IMR-90 (cell line): Measurements from ENCODE around the gene MND1. TPM values are rescaled to one million over a fixed set of nuclear protein-coding genes. Genes with fewer than 3 reads are reported as not detected.

Experiments used
- ATAC-seq: fragments of 200-7000 bp; cut with Tn5 transposase; 2 replicates; pipeline ENCODE4 v1.9.1; 2020; ENCODE audit warnings: low read depth, mild to moderate bottlenecking, moderate library complexity
- BruUV-seq: library from RNA; stranded (reverse); fragments of 400-500 nt; replicated peaks from 2 replicates; lab custom pipeline; 2021; lab: Mats Ljungman, UMichigan
- CTCF ChIA-PET: fragments of 300-600 bp; formaldehyde crosslinking; extraction: SDS; loops from one replicate; lab custom pipeline; 2021; ENCODE audit warnings: antibody characterized with exemption; lab: Yijun Ruan, JAX
- POLR2A ChIA-PET: fragments of 300-600 bp; sonication (Branson Sonifier 250); formaldehyde crosslinking; loops from one replicate; lab custom pipeline; 2022; ENCODE audit warnings: antibody characterized with exemption; ENCODE audit not compliant: unreplicated experiment; lab: Charles Lee
- DNase-seq: peaks from one replicate; pipeline ENCODE4 v3.0.0; 2013
- H2AFZ ChIP-seq: replicated peaks from 2 replicates; pipeline ENCODE3; 2013; ENCODE audit warnings: low read length, mild to moderate bottlenecking; ENCODE audit not compliant: poor library complexity
- H2AK5ac ChIP-seq: 2 replicates; pipeline ENCODE4 v1.6.1; 2013; ENCODE audit warnings: low read depth, low read length, inconsistent platforms
- H2AK9ac ChIP-seq: replicated peaks from 2 replicates; pipeline ENCODE3; 2013; ENCODE audit warnings: mild to moderate bottlenecking, low read depth, low read length, moderate library complexity; ENCODE audit not compliant: poor library complexity
- H2BK120ac ChIP-seq: 2 replicates; pipeline ENCODE4 v1.6.1; 2013; ENCODE audit warnings: low read depth, low read length, inconsistent platforms
- H2BK15ac ChIP-seq: 3 replicates; pipeline ENCODE4 v1.6.1; 2013; ENCODE audit warnings: low read depth, low read length, inconsistent platforms
- H2BK20ac ChIP-seq: 2 replicates; pipeline ENCODE4 v1.6.1; 2013; ENCODE audit warnings: low read depth, mild to moderate bottlenecking, inconsistent platforms, low read length, moderate library complexity
- H2BK5ac ChIP-seq: 2 replicates; pipeline ENCODE4 v1.6.1; 2013; ENCODE audit warnings: mild to moderate bottlenecking, low read depth, low read length, inconsistent platforms; ENCODE audit not compliant: poor library complexity, severe bottlenecking
- H3K14ac ChIP-seq: replicated peaks from 2 replicates; pipeline ENCODE4 v1.6.1; 2013; ENCODE audit warnings: low read depth, low read length, inconsistent platforms
- H3K18ac ChIP-seq: 2 replicates; pipeline ENCODE4 v1.6.1; 2013; ENCODE audit warnings: low read depth, low read length, control low read depth
- H3K23ac ChIP-seq: 2 replicates; pipeline ENCODE4 v1.6.1; 2013; ENCODE audit warnings: low read depth, low read length, inconsistent platforms
- H3K27ac ChIP-seq: 2 replicates; pipeline ENCODE4 v1.5.1; 2013; ENCODE audit warnings: mild to moderate bottlenecking, control low read depth, low read length; ENCODE audit not compliant: insufficient read depth
- H3K27me3 ChIP-seq: 2 replicates; pipeline ENCODE4 v1.6.1; 2013; ENCODE audit warnings: low read length; ENCODE audit not compliant: control insufficient read depth, insufficient read depth
- H3K36me3 ChIP-seq: 2 replicates; pipeline ENCODE4 v1.6.1; 2013; ENCODE audit warnings: low read length, mixed read lengths; ENCODE audit not compliant: control insufficient read depth, insufficient read depth
- H3K4ac ChIP-seq: 2 replicates; pipeline ENCODE4 v1.6.1; 2013; ENCODE audit warnings: low read depth, low read length, inconsistent platforms
- H3K4me1 ChIP-seq: 2 replicates; pipeline ENCODE4 v1.6.1; 2013; ENCODE audit warnings: low read length, mixed read lengths; ENCODE audit not compliant: control insufficient read depth, insufficient read depth
- H3K4me2 ChIP-seq: 2 replicates; pipeline ENCODE4 v1.6.1; 2013; ENCODE audit warnings: low read depth, mild to moderate bottlenecking, control low read depth, low read length, moderate library complexity
- H3K4me3 ChIP-seq: 2 replicates; pipeline ENCODE4 v1.5.1; 2013; ENCODE audit warnings: low read depth, mild to moderate bottlenecking, control low read depth, low read length, moderate library complexity; ENCODE audit not compliant: insufficient read depth
- H3K56ac ChIP-seq: 2 replicates; pipeline ENCODE4 v1.6.1; 2013; ENCODE audit warnings: low read length, inconsistent platforms; ENCODE audit not compliant: insufficient read depth; ENCODE audit errors: extremely low read depth
- H3K79me1 ChIP-seq, 2 experiments: 2 replicates each; pipeline ENCODE4 v1.6.1; 2013; ENCODE audit warnings: low read length in 2 of 2, inconsistent platforms in 1 of 2, low read depth in 1 of 2
- H3K9ac ChIP-seq: 2 replicates; pipeline ENCODE4 v1.6.1; 2013; ENCODE audit warnings: low read depth, low read length, control low read depth
- H3K9me1 ChIP-seq: 2 replicates; pipeline ENCODE4 v1.6.1; 2013; ENCODE audit warnings: low read length, inconsistent platforms; ENCODE audit not compliant: insufficient read depth
- H3K9me3 ChIP-seq: 2 replicates; pipeline ENCODE4 v1.6.1; 2013; ENCODE audit warnings: low read length; ENCODE audit not compliant: control insufficient read depth, insufficient read depth
- H4K20me1 ChIP-seq: 2 replicates; pipeline ENCODE4 v1.6.1; 2013; ENCODE audit warnings: low read length, inconsistent platforms; ENCODE audit not compliant: insufficient read depth
- H4K5ac ChIP-seq: 2 replicates; pipeline ENCODE4 v1.6.1; 2013; ENCODE audit warnings: mild to moderate bottlenecking, low read depth, low read length, control low read depth
- H4K8ac ChIP-seq, 2 experiments: 2 replicates each; pipeline ENCODE4 v1.6.1; 2013; ENCODE audit warnings: low read depth in 2 of 2, low read length in 2 of 2, control low read depth in 1 of 2, inconsistent platforms in 1 of 2
- H4K91ac ChIP-seq: 2 replicates; pipeline ENCODE4 v1.6.1; 2013; ENCODE audit warnings: low read depth, low read length, inconsistent platforms; ENCODE audit not compliant: insufficient read depth
- BHLHE40 ChIP-seq: fragments of 150-350 bp; IDR thresholded peaks from 2 replicates; pipeline ENCODE4 v1.6.1; 2016; ENCODE audit warnings: mild to moderate bottlenecking, low read depth, low read length
- CHD1 ChIP-seq: IDR thresholded peaks from 2 replicates; pipeline ENCODE4 v1.6.1; 2012; ENCODE audit warnings: low read depth, low read length, improper control_type of control experiment
- FOS ChIP-seq: fragments of 150-350 bp; IDR thresholded peaks from 2 replicates; pipeline ENCODE4 v1.6.1; 2016; ENCODE audit warnings: low read depth, low read length
- MAFK ChIP-seq: IDR thresholded peaks from 2 replicates; pipeline ENCODE4 v1.6.1; 2012; ENCODE audit warnings: low read depth, low read length, improper control_type of control experiment
- MAZ ChIP-seq: IDR thresholded peaks from 2 replicates; pipeline ENCODE4 v1.6.1; 2012; ENCODE audit warnings: low read depth, mild to moderate bottlenecking, low read length, improper control_type of control experiment, moderate library complexity, borderline replicate concordance
- MXI1 ChIP-seq: IDR thresholded peaks from 2 replicates; pipeline ENCODE4 v1.6.1; 2012; ENCODE audit warnings: low read depth, mild to moderate bottlenecking, low read length, moderate library complexity, borderline replicate concordance
- NFE2L2 ChIP-seq: fragments of 150-350 bp; IDR thresholded peaks from 2 replicates; pipeline ENCODE4 v1.6.1; 2016; ENCODE audit warnings: low read depth, mild to moderate bottlenecking, low read length
- POLR2A ChIP-seq: IDR thresholded peaks from 2 replicates; pipeline ENCODE4 v1.6.1; 2012; ENCODE audit warnings: mild to moderate bottlenecking, low read depth, low read length
- RAD21 ChIP-seq: IDR thresholded peaks from 2 replicates; pipeline ENCODE4 v1.6.1; 2012; ENCODE audit warnings: low read length, improper control_type of control experiment
- RCOR1 ChIP-seq: IDR thresholded peaks from 2 replicates; pipeline ENCODE4 v1.6.1; 2012; ENCODE audit warnings: mild to moderate bottlenecking, low read length, improper control_type of control experiment; ENCODE audit not compliant: insufficient replicate concordance
- SMC3 ChIP-seq: fragments of 150-350 bp; IDR thresholded peaks from 2 replicates; pipeline ENCODE4 v1.6.1; 2016; ENCODE audit warnings: low read depth, mild to moderate bottlenecking, antibody characterized with exemption, low read length, moderate library complexity
- WGBS, 2 experiments: methylation state at CpG; one replicate each; pipeline versions ENCODE4 v1.1.5 to v1.1.7; 2013; ENCODE audit warnings: missing lambda C conversion rate in 2 of 2; ENCODE audit not compliant: insufficient read length in 1 of 2; ENCODE audit errors: extremely low coverage in 2 of 2; 5-methylcytosine and 5-hydroxymethylcytosine counted together
- dilution Hi-C: fragments of 300-500 bp; cut with HindIII; formaldehyde crosslinking; loops from one replicate; pipeline ENCODE4 v1.14.3; 2018; ENCODE audit warnings: low sequenced_read_pairs; ENCODE audit not compliant: unreplicated experiment
- in situ Hi-C: fragments of 300-500 bp; cut with MboI; formaldehyde crosslinking; loops from 3 replicates; pipeline ENCODE4 v1.14.3; 2019; ENCODE audit warnings: low sequenced_read_pairs, inconsistent platforms, mixed read lengths
- intact Hi-C: fragments of 100-400 bp; cut with micrococcal nuclease; formaldehyde crosslinking; loops from 2 replicates; pipeline ENCODE4 v1.10.0; 2022
- polyA plus RNA-seq, 3 experiments: library from polyadenylated mRNA; depleted of rRNA; stranded (reverse); fragments of >200 nt; gene quantifications; 2 replicates each; pipeline ENCODE4 v1.2.3, GENCODE V29; 2012; ENCODE audit warnings: low replicate concordance in 1 of 3
- total RNA-seq: library from RNA; depleted of rRNA; stranded (reverse); fragments of >200 nt; gene quantifications from 2 replicates; pipeline ENCODE4 v1.2.3, GENCODE V29; 2012
- TF ChIP-seq, protein P1 (sequence below): fragments of 150-350 bp; IDR thresholded peaks from 2 replicates; pipeline ENCODE4 v1.6.1; 2017; ENCODE audit warnings: mild to moderate bottlenecking, antibody characterized with exemption, low read length, low read depth
- TF ChIP-seq, protein P2 (sequence below): fragments of 150-350 bp; IDR thresholded peaks from 2 replicates; pipeline ENCODE4 v1.6.1; 2016; ENCODE audit warnings: low read depth, mild to moderate bottlenecking, low read length, moderate library complexity, borderline replicate concordance
- TF ChIP-seq, protein P3 (sequence below): conservative IDR thresholded peaks from 2 replicates; pipeline ENCODE4 v1.5.1; 2012; ENCODE audit warnings: mild to moderate bottlenecking, low read depth, low read length, improper control_type of control experiment

The MND1 gene
- total and polyA plus RNA-seq, 2 of the 4 experiments (the other 2 are of a cell fraction): 0.36 to 3.5 TPM

DNA sequence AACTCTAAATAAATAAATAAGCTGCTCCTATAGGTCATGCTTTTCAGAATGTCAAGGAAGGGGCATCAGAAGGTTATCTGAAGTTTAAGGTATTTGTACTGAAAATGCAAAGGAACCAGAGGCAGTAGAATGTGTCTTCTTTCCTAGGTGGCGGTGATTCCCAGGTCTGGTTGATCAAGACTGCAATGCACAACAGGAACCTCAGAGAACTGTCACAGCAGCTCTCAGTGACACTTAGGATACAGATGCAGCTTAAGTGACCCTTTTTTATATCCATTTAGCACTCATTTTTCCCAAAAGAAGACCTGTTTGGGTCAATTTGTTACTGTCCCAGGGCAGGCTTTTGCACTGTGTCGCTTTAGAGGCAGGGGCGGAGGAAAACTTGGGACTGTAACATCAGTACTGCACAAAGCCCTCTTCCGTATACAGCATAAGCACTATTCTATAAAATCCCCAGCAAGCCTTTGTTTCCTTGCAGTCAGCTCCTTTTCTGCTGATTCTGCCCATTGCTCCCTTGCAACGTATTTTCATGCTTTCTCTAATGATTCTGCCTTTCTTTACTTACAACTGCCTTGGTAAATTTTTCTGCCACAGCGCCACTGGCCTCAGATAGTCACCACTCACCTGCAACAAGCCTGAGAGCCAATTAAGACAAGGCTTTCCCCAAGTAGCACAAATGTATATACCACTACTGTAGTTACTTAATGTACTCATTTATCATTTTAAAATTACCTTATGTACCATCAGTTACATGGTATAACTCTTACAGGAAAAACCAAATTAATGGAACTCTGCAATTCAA, 1.5 kb upstream of the MND1 start:
- peaks cover 6% of the 10 kb centered on the region; the same call in 1 of the 2 replicates for H3K9me1 ChIP-seq
- no peak overlapping the region for H2AK9ac ChIP-seq
- no peak overlapping the region for H2AFZ ChIP-seq
- H3K23ac ChIP-seq: no peak overlapping the region
- intact Hi-C loops (no loop called here), dilution Hi-C loops (no loop called here), in situ Hi-C loops (no loop called here)
- no peak overlapping the region for H3K4ac ChIP-seq
- BruUV-seq: no TSS peak
- no peak overlapping the region for H3K27ac ChIP-seq
- H3K79me1 ChIP-seq: peaks cover 9 to 23% of the 10 kb centered on the region in 2 experiments; a peak in 3 of 4 replicates
- no peaks in the 10 kb centered on the region for H3K27me3 ChIP-seq
- no peak overlapping the region for H2BK15ac ChIP-seq
- H2BK120ac ChIP-seq: no peak overlapping the region
- no peak for DNase-seq
- no peak overlapping the region for H3K14ac ChIP-seq
- no peak overlapping the region for H3K4me3 ChIP-seq
- ChIA-PET POLR2A (no interaction called here), CTCF (interaction anchor here (0.6 to 1.1 kb wide), 2 partner anchors 200 to 239 kb away, joined by 3 read pairs; no protein-coding TSS in a partner anchor)
- H4K91ac ChIP-seq: no peak overlapping the region
- no peak overlapping the region for H2BK5ac ChIP-seq
- H3K4me1 ChIP-seq: peaks cover 2% of the 10 kb centered on the region; the same call in 1 of the 2 replicates
- H3K36me3 ChIP-seq: peaks cover 2% of the 10 kb centered on the region; the same call in 1 of the 2 replicates
- WGBS, 2 experiments: 100% methylated on average over 2 of the region's 6 CpGs; no CpG with 5 or more reads in 1 of the 2 experiments
- H4K5ac ChIP-seq: no peak overlapping the region
- H2BK20ac ChIP-seq: no peak overlapping the region
- H3K4me2 ChIP-seq: no peak overlapping the region
- H3K18ac ChIP-seq: no peak overlapping the region
- H3K9me3 ChIP-seq: no peaks in the 10 kb centered on the region
- H3K9ac ChIP-seq: no peak overlapping the region
- TF ChIP-seq BHLHE40: no peak
- TF ChIP-seq MAZ: no peak
- TF ChIP-seq FOS: no peak
- TF ChIP-seq, protein P1, sequence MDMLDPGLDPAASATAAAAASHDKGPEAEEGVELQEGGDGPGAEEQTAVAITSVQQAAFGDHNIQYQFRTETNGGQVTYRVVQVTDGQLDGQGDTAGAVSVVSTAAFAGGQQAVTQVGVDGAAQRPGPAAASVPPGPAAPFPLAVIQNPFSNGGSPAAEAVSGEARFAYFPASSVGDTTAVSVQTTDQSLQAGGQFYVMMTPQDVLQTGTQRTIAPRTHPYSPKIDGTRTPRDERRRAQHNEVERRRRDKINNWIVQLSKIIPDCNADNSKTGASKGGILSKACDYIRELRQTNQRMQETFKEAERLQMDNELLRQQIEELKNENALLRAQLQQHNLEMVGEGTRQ: no peak
- TF ChIP-seq RAD21: no peak
- no peak for TF ChIP-seq SMC3
- TF ChIP-seq, protein P2, sequence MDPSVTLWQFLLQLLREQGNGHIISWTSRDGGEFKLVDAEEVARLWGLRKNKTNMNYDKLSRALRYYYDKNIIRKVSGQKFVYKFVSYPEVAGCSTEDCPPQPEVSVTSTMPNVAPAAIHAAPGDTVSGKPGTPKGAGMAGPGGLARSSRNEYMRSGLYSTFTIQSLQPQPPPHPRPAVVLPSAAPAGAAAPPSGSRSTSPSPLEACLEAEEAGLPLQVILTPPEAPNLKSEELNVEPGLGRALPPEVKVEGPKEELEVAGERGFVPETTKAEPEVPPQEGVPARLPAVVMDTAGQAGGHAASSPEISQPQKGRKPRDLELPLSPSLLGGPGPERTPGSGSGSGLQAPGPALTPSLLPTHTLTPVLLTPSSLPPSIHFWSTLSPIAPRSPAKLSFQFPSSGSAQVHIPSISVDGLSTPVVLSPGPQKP: no peak
- no peak for TF ChIP-seq NFE2L2
- TF ChIP-seq POLR2A: no peak
- TF ChIP-seq RCOR1: no peak
- no peak for TF ChIP-seq MAFK
- TF ChIP-seq CHD1: no peak
- TF ChIP-seq MXI1: no peak
- TF ChIP-seq, protein P3, sequence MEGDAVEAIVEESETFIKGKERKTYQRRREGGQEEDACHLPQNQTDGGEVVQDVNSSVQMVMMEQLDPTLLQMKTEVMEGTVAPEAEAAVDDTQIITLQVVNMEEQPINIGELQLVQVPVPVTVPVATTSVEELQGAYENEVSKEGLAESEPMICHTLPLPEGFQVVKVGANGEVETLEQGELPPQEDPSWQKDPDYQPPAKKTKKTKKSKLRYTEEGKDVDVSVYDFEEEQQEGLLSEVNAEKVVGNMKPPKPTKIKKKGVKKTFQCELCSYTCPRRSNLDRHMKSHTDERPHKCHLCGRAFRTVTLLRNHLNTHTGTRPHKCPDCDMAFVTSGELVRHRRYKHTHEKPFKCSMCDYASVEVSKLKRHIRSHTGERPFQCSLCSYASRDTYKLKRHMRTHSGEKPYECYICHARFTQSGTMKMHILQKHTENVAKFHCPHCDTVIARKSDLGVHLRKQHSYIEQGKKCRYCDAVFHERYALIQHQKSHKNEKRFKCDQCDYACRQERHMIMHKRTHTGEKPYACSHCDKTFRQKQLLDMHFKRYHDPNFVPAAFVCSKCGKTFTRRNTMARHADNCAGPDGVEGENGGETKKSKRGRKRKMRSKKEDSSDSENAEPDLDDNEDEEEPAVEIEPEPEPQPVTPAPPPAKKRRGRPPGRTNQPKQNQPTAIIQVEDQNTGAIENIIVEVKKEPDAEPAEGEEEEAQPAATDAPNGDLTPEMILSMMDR: no peak
- H2AK5ac ChIP-seq: no peak overlapping the region
- H4K8ac ChIP-seq: no peak overlapping the region
- H4K20me1 ChIP-seq: no peaks in the 10 kb centered on the region
- ATAC-seq: no peak
- H3K56ac ChIP-seq: no peak overlapping the region
